GM19397 (cell line): ENCODE measurements around the gene RANBP9.

Experiments used
- ATAC-seq: cut with Tn5 transposase; IDR thresholded peaks from one replicate; pipeline ENCODE4 v1.9.1; 2021; ENCODE audit warnings: mild to moderate bottlenecking, moderate library complexity; ENCODE audit not compliant: unreplicated experiment

RANBP9 gene

GRCh38 chr6:13572951-13573654, 138.5 kb downstream of the RANBP9 start:
- ATAC-seq: no peak

- no peak for ATAC-seq
These were observed 139.4 kb downstream of the RANBP9 start for GRCh38 chr6:13572240-13572639.
